Subcutaneous abdominal adipose tissue (tissue), 5 donors: ENCODE results near the gene FIGNL2.

Experiments
- H3K27ac ChIP-seq: one replicate; pipeline ENCODE4 v1.7.0; 2013; ENCODE audit warnings: low read depth, mild to moderate bottlenecking, inconsistent platforms, low read length, moderate library complexity
- H3K27me3 ChIP-seq, 5 donors: one replicate each; pipeline ENCODE4 v1.7.0; 2013; ENCODE audit warnings: low read length in 5 of 5, inconsistent platforms in 1 of 5; ENCODE audit not compliant: control insufficient read depth in 5 of 5, insufficient read depth in 4 of 5
- H3K36me3 ChIP-seq, 5 donors: one replicate each; pipeline ENCODE4 v1.7.0; 2013; ENCODE audit warnings: low read length in 5 of 5; ENCODE audit not compliant: control insufficient read depth in 5 of 5, insufficient read depth in 5 of 5
- H3K4me1 ChIP-seq, 5 donors: one replicate each; pipeline ENCODE4 v1.7.0; 2013; ENCODE audit warnings: low read length in 5 of 5, mild to moderate bottlenecking in 3 of 5, moderate library complexity in 1 of 5; ENCODE audit not compliant: control insufficient read depth in 5 of 5, insufficient read depth in 5 of 5
- H3K4me3 ChIP-seq, 5 donors: one replicate each; pipeline ENCODE4 v1.7.0; 2013; ENCODE audit warnings: low read length in 5 of 5, low read depth in 1 of 5
- H3K9ac ChIP-seq, 5 donors: one replicate each; pipeline ENCODE4 v1.7.0; 2013; ENCODE audit warnings: low read length in 5 of 5, mild to moderate bottlenecking in 4 of 5, moderate library complexity in 3 of 5
- H3K9me3 ChIP-seq, 5 donors: one replicate each; pipeline ENCODE4 v1.7.0; 2013; ENCODE audit warnings: low read length in 5 of 5; ENCODE audit not compliant: control insufficient read depth in 5 of 5
- donor health status: healthy.
- donor health status: healthy.
- donor health status: healthy.
- donor health status: healthy.
- donor health status: healthy.

The FIGNL2 gene

GRCh38 chr12:51847643-51848325, 734 bp downstream of the FIGNL2 start:
- peaks cover 2 to 58% (median 49%) of the 10 kb centered on the region in 5 donors for H3K4me1 ChIP-seq

DNA sequence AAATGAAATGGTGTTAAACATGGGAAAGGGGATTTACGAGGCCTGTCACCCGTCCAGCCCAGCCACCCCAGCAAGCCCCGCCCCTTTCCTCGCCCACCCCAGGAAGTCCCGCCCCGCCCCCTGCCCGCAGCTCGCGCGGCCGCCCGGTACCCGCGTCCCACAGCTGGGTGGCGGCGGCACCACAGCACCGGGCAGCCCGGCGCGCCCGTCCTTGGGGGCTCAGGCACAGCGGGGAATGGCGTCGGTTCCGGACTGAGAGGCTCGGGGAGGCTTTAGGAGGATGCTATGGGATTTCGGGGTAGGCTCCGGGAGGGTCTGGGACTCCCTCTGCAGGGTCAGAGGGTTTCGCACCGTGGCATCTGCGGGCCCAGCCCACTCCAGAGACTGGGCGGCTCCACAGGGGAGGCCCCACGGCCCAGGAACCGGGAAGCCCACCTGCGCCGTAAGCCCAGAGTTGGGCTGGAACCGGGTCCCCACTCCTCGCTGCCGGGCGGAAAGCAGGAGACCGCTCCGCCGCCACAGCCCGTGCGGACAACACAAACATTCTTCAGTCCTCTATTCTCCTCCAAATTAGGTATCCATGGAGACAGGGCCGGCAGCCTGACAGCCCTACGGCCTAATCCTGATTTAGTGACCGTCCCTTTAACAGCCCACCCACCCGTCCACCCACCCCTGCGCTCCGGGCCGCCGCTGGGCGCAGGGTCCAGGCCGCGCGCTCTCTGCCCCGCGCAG, 1.4 kb downstream of the FIGNL2 start:
- Histone ChIP-seq H3K36me3 (no peaks in the 10 kb centered on the region), H3K27ac (peak overlapping the region; percentile 54), H3K9ac (peak overlapping the region in 3 of 5 donors; percentile 66 to 70 (median 68)), H3K4me3 (peak overlapping the region; percentile 22 to 76 (median 68)), H3K4me1 (peaks cover 2 to 51% (median 42%) of the 10 kb centered on the region in 5 donors), H3K27me3 (peaks cover 7 to 36% (median 23%) of the 10 kb centered on the region in 5 donors), H3K9me3 (no peaks in the 10 kb centered on the region)

More at GRCh38 chr12:51847643-51848325, 734 bp downstream of the FIGNL2 start:
- H3K27me3 ChIP-seq = peaks cover 7 to 30% (median 19%) of the 10 kb centered on the region in 5 donors
- peak overlapping the region; percentile 57 to 76 (median 68) for H3K4me3 ChIP-seq
- no peaks in the 10 kb centered on the region for H3K36me3 ChIP-seq
- peak overlapping the region in 3 of 5 donors; percentile 30 to 70 (median 66) for H3K9ac ChIP-seq
- H3K27ac ChIP-seq = peak overlapping the region; percentile 54
- no peaks in the 10 kb centered on the region for H3K9me3 ChIP-seq

GRCh38 chr12:51846271-51846691, 2.2 kb downstream of the FIGNL2 start:
- no peaks in the 10 kb centered on the region for H3K9me3 ChIP-seq
- H3K9ac ChIP-seq = peak overlapping the region in 3 of 5 donors; percentile 28 to 43 (median 35)
- peak overlapping the region in 2 of 5 donors; percentile 68 to 76 for H3K4me3 ChIP-seq
- H3K27me3 ChIP-seq = peaks cover 8 to 39% (median 25%) of the 10 kb centered on the region in 5 donors
- H3K4me1 ChIP-seq = peaks cover 2 to 43% (median 34%) of the 10 kb centered on the region in 5 donors
- peak overlapping the region; percentile 54 for H3K27ac ChIP-seq
- no peaks in the 10 kb centered on the region for H3K36me3 ChIP-seq

GRCh38 chr12:51845482-51845881, 3.0 kb downstream of the FIGNL2 start:
- peaks cover 8 to 39% (median 25%) of the 10 kb centered on the region in 5 donors for H3K27me3 ChIP-seq
- peaks cover 1 to 35% (median 26%) of the 10 kb centered on the region in 5 donors for H3K4me1 ChIP-seq
- H3K4me3 ChIP-seq = no peak overlapping the region
- H3K9ac ChIP-seq = no peak overlapping the region
- no peaks in the 10 kb centered on the region for H3K9me3 ChIP-seq
- H3K27ac ChIP-seq = no peak overlapping the region
- H3K36me3 ChIP-seq = no peaks in the 10 kb centered on the region

DNA sequence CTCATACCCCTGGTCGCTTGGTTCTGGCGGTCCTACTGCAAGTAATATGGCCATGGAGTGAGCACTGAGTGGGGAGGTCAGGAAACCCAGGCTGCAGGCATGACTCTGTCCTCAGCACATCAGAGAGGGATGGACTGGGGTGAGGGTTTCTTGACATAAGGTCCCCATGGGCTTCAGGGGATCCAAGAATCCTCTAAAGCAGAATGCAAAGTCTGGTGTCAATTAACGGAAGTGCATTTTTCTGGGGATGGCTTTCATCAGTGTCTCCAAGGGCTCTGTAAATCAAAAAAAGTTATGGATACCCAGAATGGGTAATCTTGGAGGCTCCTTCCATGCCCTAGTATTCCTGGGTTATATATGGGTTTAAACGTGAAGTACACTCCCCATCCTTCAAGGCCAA, 3.7 kb downstream of the FIGNL2 start:
- no peak overlapping the region for H3K4me3 ChIP-seq
- H3K36me3 ChIP-seq = no peaks in the 10 kb centered on the region
- no peaks in the 10 kb centered on the region for H3K9me3 ChIP-seq
- H3K4me1 ChIP-seq = peaks cover 0 to 32% (median 20%) of the 10 kb centered on the region in 5 donors
- H3K9ac ChIP-seq = no peak overlapping the region
- H3K27me3 ChIP-seq = peaks cover 8 to 39% (median 25%) of the 10 kb centered on the region in 5 donors
- no peak overlapping the region for H3K27ac ChIP-seq

- Histone ChIP-seq H3K27me3 (peaks cover 8 to 37% (median 21%) of the 10 kb centered on the region in 5 donors), H3K27ac (no peak overlapping the region), H3K4me1 (peaks cover 2 to 32% (median 25%) of the 10 kb centered on the region in 5 donors), H3K9ac (no peak overlapping the region), H3K9me3 (no peaks in the 10 kb centered on the region), H3K4me3 (no peak overlapping the region), H3K36me3 (no peaks in the 10 kb centered on the region)
These were observed 6.8 kb downstream of the FIGNL2 start for GRCh38 chr12:51841727-51842126.

- H3K27me3 ChIP-seq = peaks cover 1 to 30% (median 14%) of the 10 kb centered on the region in 5 donors
- H3K9ac ChIP-seq = no peak overlapping the region
- H3K9me3 ChIP-seq = no peaks in the 10 kb centered on the region
- no peak overlapping the region for H3K27ac ChIP-seq
- H3K4me1 ChIP-seq = peaks cover 0 to 24% (median 19%) of the 10 kb centered on the region in 5 donors
- no peak overlapping the region for H3K4me3 ChIP-seq
- no peaks in the 10 kb centered on the region for H3K36me3 ChIP-seq
These were observed 7.6 kb downstream of the FIGNL2 start for GRCh38 chr12:51840966-51841365.

DNA sequence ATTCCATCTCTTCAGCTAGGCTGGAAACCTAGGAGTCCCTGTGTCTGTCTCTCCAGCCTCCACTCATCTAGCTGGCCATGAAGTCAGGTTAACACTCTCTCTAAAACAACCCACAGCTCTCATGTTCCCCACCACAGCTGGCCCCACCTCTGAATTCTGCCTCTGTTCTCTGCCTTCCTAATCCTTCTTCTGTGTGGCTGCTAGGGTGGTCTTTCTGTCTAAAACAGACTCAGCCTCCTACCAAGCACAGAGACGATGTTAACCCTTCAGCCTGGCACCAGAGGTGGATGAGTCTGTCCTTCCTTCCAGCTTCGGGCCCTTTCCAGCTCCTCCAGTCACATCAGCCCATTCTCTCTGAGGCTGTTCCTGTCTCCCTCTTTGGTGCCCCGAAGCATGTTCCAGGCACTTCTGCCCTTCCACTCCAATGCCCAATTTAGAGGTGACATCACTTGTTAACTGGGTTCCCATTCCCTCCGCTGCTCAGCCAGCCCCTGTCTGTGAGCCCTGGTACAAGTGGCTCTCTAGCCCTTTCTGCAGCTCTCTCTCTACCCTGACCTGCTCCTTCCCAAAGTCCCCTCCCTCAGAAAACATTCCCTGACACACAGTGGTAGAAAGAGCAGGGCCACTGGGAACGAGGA, 9.1 kb downstream of the FIGNL2 start:
- Histone ChIP-seq H3K27me3 (peaks cover 3 to 19% (median 7%) of the 10 kb centered on the region in 5 donors), H3K4me3 (no peak overlapping the region), H3K4me1 (peaks cover 2 to 29% (median 23%) of the 10 kb centered on the region in 5 donors), H3K36me3 (no peaks in the 10 kb centered on the region), H3K9ac (no peak overlapping the region), H3K9me3 (no peaks in the 10 kb centered on the region), H3K27ac (no peak overlapping the region)

DNA sequence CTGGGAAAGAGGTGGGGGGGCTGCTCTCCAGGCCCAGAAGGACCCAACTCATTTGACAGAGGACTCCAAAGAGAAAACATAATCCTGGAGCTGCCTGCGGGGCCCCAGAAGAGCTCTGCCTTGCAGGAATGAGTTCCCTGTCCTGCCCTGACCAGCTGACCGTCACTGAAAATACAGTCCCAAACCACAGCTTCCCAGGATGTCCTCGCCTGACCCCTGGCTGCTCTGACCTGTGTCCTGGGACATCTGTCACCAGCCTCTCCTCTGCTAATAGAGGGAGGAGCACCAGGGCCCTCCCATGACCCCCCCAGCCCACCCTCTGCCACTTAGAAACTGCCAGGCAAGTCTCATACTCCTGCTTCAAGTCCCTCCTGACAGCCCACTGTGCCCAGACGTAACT, 9.8 kb downstream of the FIGNL2 start:
- Histone ChIP-seq H3K9ac (no peak overlapping the region), H3K27ac (no peak overlapping the region), H3K4me3 (no peak overlapping the region), H3K4me1 (peaks cover 3 to 36% (median 25%) of the 10 kb centered on the region in 5 donors), H3K9me3 (no peaks in the 10 kb centered on the region), H3K27me3 (peaks cover 3 to 19% (median 7%) of the 10 kb centered on the region in 5 donors), H3K36me3 (no peaks in the 10 kb centered on the region)
